ENCODE data around the gene PWWP2B.

DNA sequence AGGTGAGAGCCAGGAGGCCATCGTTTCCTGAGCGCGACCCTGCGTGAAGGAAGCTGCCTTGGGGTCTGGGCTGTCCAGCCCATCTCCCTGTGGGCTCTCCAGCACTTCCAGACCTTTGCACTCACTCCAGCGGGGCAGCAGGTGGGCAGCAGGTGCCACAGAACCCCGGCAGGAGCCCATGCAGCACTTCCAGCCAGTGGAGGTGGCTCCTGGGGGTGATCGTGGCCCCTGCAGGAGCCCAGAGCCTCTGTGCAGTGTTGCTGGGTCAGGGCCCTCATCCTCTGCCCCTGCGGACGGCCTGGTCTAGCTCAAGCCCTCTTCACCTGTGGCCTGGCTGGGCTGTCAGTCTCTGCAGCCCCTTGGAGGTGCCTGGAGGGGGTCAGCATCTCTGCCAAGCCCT lies 59.9 kb downstream of the PWWP2B start:
- TF ChIP-seq EZH2 (IDR thresholded peaks at IDR 0.05; ENCODE audit: low read depth, unreplicated experiment): no peak
- no peak for TF ChIP-seq NANOG (IDR thresholded peaks at IDR 0.05; ENCODE audit: borderline replicate concordance)
- TF ChIP-seq, protein P1, sequence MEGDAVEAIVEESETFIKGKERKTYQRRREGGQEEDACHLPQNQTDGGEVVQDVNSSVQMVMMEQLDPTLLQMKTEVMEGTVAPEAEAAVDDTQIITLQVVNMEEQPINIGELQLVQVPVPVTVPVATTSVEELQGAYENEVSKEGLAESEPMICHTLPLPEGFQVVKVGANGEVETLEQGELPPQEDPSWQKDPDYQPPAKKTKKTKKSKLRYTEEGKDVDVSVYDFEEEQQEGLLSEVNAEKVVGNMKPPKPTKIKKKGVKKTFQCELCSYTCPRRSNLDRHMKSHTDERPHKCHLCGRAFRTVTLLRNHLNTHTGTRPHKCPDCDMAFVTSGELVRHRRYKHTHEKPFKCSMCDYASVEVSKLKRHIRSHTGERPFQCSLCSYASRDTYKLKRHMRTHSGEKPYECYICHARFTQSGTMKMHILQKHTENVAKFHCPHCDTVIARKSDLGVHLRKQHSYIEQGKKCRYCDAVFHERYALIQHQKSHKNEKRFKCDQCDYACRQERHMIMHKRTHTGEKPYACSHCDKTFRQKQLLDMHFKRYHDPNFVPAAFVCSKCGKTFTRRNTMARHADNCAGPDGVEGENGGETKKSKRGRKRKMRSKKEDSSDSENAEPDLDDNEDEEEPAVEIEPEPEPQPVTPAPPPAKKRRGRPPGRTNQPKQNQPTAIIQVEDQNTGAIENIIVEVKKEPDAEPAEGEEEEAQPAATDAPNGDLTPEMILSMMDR (conservative IDR thresholded peaks at IDR 0.05; ENCODE audit: low read depth in 2 of 2): no peak
- TF ChIP-seq POLR2AphosphoS5 (IDR thresholded peaks at IDR 0.05; ENCODE audit: low read depth): no peak
- TF ChIP-seq CREB1 (CRISPR knock-in tag; IDR thresholded peaks at IDR 0.05; ENCODE audit: low read depth): no peak
- TF ChIP-seq, protein P2, sequence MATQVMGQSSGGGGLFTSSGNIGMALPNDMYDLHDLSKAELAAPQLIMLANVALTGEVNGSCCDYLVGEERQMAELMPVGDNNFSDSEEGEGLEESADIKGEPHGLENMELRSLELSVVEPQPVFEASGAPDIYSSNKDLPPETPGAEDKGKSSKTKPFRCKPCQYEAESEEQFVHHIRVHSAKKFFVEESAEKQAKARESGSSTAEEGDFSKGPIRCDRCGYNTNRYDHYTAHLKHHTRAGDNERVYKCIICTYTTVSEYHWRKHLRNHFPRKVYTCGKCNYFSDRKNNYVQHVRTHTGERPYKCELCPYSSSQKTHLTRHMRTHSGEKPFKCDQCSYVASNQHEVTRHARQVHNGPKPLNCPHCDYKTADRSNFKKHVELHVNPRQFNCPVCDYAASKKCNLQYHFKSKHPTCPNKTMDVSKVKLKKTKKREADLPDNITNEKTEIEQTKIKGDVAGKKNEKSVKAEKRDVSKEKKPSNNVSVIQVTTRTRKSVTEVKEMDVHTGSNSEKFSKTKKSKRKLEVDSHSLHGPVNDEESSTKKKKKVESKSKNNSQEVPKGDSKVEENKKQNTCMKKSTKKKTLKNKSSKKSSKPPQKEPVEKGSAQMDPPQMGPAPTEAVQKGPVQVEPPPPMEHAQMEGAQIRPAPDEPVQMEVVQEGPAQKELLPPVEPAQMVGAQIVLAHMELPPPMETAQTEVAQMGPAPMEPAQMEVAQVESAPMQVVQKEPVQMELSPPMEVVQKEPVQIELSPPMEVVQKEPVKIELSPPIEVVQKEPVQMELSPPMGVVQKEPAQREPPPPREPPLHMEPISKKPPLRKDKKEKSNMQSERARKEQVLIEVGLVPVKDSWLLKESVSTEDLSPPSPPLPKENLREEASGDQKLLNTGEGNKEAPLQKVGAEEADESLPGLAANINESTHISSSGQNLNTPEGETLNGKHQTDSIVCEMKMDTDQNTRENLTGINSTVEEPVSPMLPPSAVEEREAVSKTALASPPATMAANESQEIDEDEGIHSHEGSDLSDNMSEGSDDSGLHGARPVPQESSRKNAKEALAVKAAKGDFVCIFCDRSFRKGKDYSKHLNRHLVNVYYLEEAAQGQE (IDR thresholded peaks at IDR 0.05; ENCODE audit: unreplicated experiment): no peak
- no peak for TF ChIP-seq EZH2phosphoT487 (IDR thresholded peaks at IDR 0.05; ENCODE audit: unreplicated experiment)
- TF ChIP-seq STAT1 (IDR thresholded peaks at IDR 0.05; ENCODE audit: unreplicated experiment): no peak
